Upper lobe of left lung (tissue), 4 donors: Measurements from ENCODE around the gene EMX2.

Experiments
- EP300 ChIP-seq, 4 donors: sonication (generic); formaldehyde crosslinking; IDR thresholded peaks; one replicate each; pipeline ENCODE4 v1.5.1; 2017; ENCODE audit warnings: antibody characterized with exemption in 4 of 4, control low read depth in 2 of 4
- POLR2A ChIP-seq, 4 donors: fragments of 450-650 bp; IDR thresholded peaks; one replicate each; pipeline ENCODE4 v1.5.1; 2016 to 2017; ENCODE audit warnings: antibody characterized with exemption in 4 of 4, mild to moderate bottlenecking in 2 of 4
- POLR2AphosphoS5 ChIP-seq, 2 donors: sonication (generic); formaldehyde crosslinking; IDR thresholded peaks; one replicate each; pipeline ENCODE4 v1.5.1; 2017; ENCODE audit warnings: antibody characterized with exemption in 2 of 2
- TF ChIP-seq, protein P1 (sequence below), 6 experiments: fragments of 450-650 bp in 4 of 6; fragments of 200-600 bp in 2 of 6; sonication (generic) in 2 of 6; IDR thresholded peaks; one replicate each; pipeline ENCODE4 v1.5.1; 2016 to 2019; ENCODE audit warnings: antibody characterized with exemption in 6 of 6

DNA sequence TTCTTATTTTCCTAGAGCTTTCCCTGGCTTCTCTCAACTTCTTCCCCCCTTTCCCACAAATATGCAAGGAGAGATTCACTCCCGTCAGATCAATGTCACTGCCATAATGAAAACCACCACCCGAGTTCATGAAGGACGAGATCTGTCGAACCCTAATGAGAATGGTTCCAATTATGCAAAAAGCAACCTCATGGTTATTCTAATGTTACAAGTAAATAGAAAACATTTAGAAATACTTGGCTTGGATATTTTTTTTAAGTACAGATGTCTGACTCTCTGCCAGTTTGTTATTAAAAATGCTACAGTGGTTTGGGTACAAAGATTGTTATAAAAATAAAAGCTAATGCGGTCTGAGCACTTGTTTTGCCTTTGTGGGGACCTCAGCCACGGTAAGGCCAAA, 25.9 kb upstream of the EMX2 start:
- TF ChIP-seq, protein P1, sequence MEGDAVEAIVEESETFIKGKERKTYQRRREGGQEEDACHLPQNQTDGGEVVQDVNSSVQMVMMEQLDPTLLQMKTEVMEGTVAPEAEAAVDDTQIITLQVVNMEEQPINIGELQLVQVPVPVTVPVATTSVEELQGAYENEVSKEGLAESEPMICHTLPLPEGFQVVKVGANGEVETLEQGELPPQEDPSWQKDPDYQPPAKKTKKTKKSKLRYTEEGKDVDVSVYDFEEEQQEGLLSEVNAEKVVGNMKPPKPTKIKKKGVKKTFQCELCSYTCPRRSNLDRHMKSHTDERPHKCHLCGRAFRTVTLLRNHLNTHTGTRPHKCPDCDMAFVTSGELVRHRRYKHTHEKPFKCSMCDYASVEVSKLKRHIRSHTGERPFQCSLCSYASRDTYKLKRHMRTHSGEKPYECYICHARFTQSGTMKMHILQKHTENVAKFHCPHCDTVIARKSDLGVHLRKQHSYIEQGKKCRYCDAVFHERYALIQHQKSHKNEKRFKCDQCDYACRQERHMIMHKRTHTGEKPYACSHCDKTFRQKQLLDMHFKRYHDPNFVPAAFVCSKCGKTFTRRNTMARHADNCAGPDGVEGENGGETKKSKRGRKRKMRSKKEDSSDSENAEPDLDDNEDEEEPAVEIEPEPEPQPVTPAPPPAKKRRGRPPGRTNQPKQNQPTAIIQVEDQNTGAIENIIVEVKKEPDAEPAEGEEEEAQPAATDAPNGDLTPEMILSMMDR (IDR thresholded peaks at IDR 0.05) = no peak
- TF ChIP-seq POLR2AphosphoS5 (IDR thresholded peaks at IDR 0.05) (no peak), POLR2A (IDR thresholded peaks at IDR 0.05) (no peak), EP300 (IDR thresholded peaks at IDR 0.05) (no peak)
